A549 (cell line): ENCODE data around the gene THBS4. TPM values are rescaled to one million over a fixed set of nuclear protein-coding genes. Genes with fewer than 3 reads are reported as not detected.

Experiments used
- ATAC-seq, 2 experiments: fragments of 200-7000 bp in 1 of 2; fragments of >200 bp in 1 of 2; cut with Nextera tagmentation in 1 of 2; cut with Tn5 transposase in 1 of 2; 3 replicates each; pipeline versions ENCODE4 v1.8.0 to v1.9.1; 2018 to 2020; ENCODE audit warnings: mild to moderate bottlenecking in 1 of 2, moderate library complexity in 1 of 2
- CTCF ChIA-PET: fragments of 300-600 bp; sonication (Branson Sonifier 250); formaldehyde crosslinking; extraction: SDS; loops from one replicate; lab custom pipeline; 2021; ENCODE audit warnings: antibody characterized with exemption, inconsistent platforms; lab: Yijun Ruan, JAX
- POLR2A ChIA-PET: fragments of 350-600 bp; formaldehyde crosslinking; extraction: SDS; loops from one replicate; lab custom pipeline; 2021; ENCODE audit warnings: antibody characterized with exemption, inconsistent platforms; lab: Yijun Ruan, JAX
- DNase-seq, 2 experiments: peaks; one replicate each; pipeline versions ENCODE4 v3.0.0 to v3.0.0-alpha.2; 2011 to 2016; ENCODE audit warnings: low read depth in 1 of 2, low spot score in 1 of 2
- FAIRE-seq: peaks from 2 replicates; lab custom pipeline; 2011; peaks lifted over from hg19 to GRCh38; lab: Jason Lieb, UNC
- H3K27ac ChIP-seq, 2 experiments: fragments of >200 bp; sonication (Bioruptor Twin); formaldehyde crosslinking; 3 replicates each; pipeline ENCODE4 v1.5.1; 2016 to 2017
- H3K4me1 ChIP-seq: fragments of >200 bp; sonication (Bioruptor Twin); formaldehyde crosslinking; 3 replicates; pipeline ENCODE4 v1.6.1; 2016
- H3K4me2 ChIP-seq: fragments of >200 bp; sonication (Bioruptor Twin); formaldehyde crosslinking; 3 replicates; pipeline ENCODE4 v1.6.1; 2016
- H3K4me3 ChIP-seq: fragments of >200 bp; sonication (Bioruptor Twin); formaldehyde crosslinking; 3 replicates; pipeline ENCODE4 v1.5.1; 2016
- H3K9me3 ChIP-seq: fragments of >200 bp; sonication (Bioruptor Twin); formaldehyde crosslinking; 3 replicates; pipeline ENCODE4 v1.6.1; 2016
- EHF ChIP-seq: fragments of 250-450 bp; sonication (Bioruptor Pico); IDR thresholded peaks from 2 replicates; pipeline ENCODE4 v1.5.0; 2020; ENCODE audit warnings: mild to moderate bottlenecking
- EHMT2 ChIP-seq: fragments of 200-600 bp; sonication (generic); IDR thresholded peaks from 2 replicates; pipeline ENCODE4 v1.6.1; 2016; ENCODE audit warnings: antibody characterized with exemption, low read depth, mild to moderate bottlenecking, moderate library complexity
- FOSL2 ChIP-seq, 2 experiments: fragments of 450-650 bp in 1 of 2; fragments of >200 bp in 1 of 2; sonication (Bioruptor Twin) in 1 of 2; formaldehyde crosslinking; IDR thresholded peaks; 2 replicates each; pipeline versions ENCODE4 v1.5.0 to v1.6.1; 2016 to 2020; ENCODE audit warnings: mild to moderate bottlenecking in 1 of 2, moderate library complexity in 1 of 2
- FOXS1 ChIP-seq: fragments of 250-450 bp; sonication (Bioruptor Pico); IDR thresholded peaks from 2 replicates; pipeline ENCODE4 v1.5.0; 2020; ENCODE audit warnings: mild to moderate bottlenecking, moderate library complexity
- HDAC2 ChIP-seq: fragments of 200-600 bp; sonication (generic); IDR thresholded peaks from 2 replicates; pipeline ENCODE4 v1.6.1; 2016
- HOXB5 ChIP-seq: fragments of 250-450 bp; sonication (Bioruptor Pico); IDR thresholded peaks from 2 replicates; pipeline ENCODE4 v1.5.0; 2020; ENCODE audit warnings: mild to moderate bottlenecking, moderate library complexity
- JUN ChIP-seq, 2 experiments: fragments of >200 bp; sonication (Bioruptor Twin); formaldehyde crosslinking; IDR thresholded peaks; 2 replicates in 1 of 2; 3 replicates in 1 of 2; pipeline ENCODE4 v1.6.1; 2016 to 2017
- JUNB ChIP-seq: fragments of >200 bp; sonication (Bioruptor Twin); formaldehyde crosslinking; IDR thresholded peaks from 2 replicates; pipeline ENCODE4 v1.6.1; 2016
- MAFK ChIP-seq: fragments of 450-650 bp; IDR thresholded peaks from 2 replicates; pipeline ENCODE4 v1.6.1; 2014; ENCODE audit not compliant: partially characterized antibody
- MYC ChIP-seq: IDR thresholded peaks from 2 replicates; pipeline ENCODE4 v1.6.1; 2012; ENCODE audit warnings: mild to moderate bottlenecking, inconsistent platforms, low read length, improper control_type of control experiment, borderline replicate concordance
- NR3C1 ChIP-seq: fragments of >200 bp; sonication (Bioruptor Twin); formaldehyde crosslinking; IDR thresholded peaks from 3 replicates; pipeline ENCODE4 v1.6.1; 2017
- PHF8 ChIP-seq: fragments of 200-600 bp; sonication (generic); IDR thresholded peaks from 2 replicates; pipeline ENCODE4 v1.6.1; 2016; ENCODE audit warnings: low read depth, mild to moderate bottlenecking, antibody characterized with exemption, moderate library complexity, borderline replicate concordance
- RFX5 ChIP-seq: fragments of 450-650 bp; IDR thresholded peaks from 2 replicates; pipeline ENCODE4 v1.7.1; 2014; ENCODE audit warnings: antibody characterized with exemption, mild to moderate bottlenecking, moderate library complexity
- RNF2 ChIP-seq: fragments of 200-600 bp; sonication (generic); IDR thresholded peaks from 2 replicates; pipeline ENCODE4 v1.6.1; 2016; ENCODE audit warnings: low read depth, mild to moderate bottlenecking, antibody characterized with exemption, moderate library complexity, borderline replicate concordance
- SMC3 ChIP-seq: fragments of >200 bp; sonication (Bioruptor Twin); formaldehyde crosslinking; IDR thresholded peaks from 3 replicates; pipeline ENCODE4 v1.6.1; 2018; ENCODE audit warnings: inconsistent platforms
- WGBS: methylation state at CpG from one replicate; pipeline ENCODE4 v1.1.6; 2017; ENCODE audit errors: missing lambda C conversion rate; 5-methylcytosine and 5-hydroxymethylcytosine counted together
- polyA plus RNA-seq, 4 experiments: library from polyadenylated mRNA; depleted of rRNA in 3 of 4; stranded (reverse); fragments of >200 nt; fragmentation: RNase III in 1 of 4; extraction: RNeasy Plus Mini Kit Qiagen cat#74134 plus additional on column Dnase treatment in 1 of 4; gene quantifications; 2 replicates in 3 of 4; 3 replicates in 1 of 4; pipeline ENCODE4 v1.2.3, GENCODE V29; 2011 to 2017
- TF ChIP-seq, protein P1 (sequence below): IDR thresholded peaks from 2 replicates; pipeline ENCODE4 v1.6.1; 2012
- TF ChIP-seq, protein P2 (sequence below): fragments of >200 bp; sonication (Bioruptor Twin); formaldehyde crosslinking; IDR thresholded peaks from 3 replicates; pipeline ENCODE4 v1.5.1; 2016

The THBS4 gene
- polyA plus RNA-seq, 2 of the 4 experiments (the other 2 are of a cell fraction), result 0.28 to 0.41 TPM

DNA sequence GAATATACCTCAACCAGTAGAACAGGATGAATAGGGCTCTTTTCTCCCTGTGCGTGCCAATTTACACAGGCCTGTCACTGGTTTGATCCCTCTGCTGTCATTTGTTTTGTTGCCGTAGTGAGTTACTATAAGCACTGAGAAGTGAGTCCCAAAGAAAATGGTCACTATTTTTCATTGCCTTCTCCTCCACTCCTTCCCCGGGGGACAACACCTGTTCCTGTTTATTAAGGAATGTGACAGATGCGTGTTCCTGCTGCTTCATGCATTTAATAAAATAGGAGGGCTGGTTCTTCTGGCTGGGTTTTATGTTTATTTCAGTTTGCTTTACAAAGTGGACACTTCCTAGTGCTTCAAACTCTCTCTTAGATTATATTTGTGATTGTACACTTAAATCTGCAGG is 6.4 kb downstream of the THBS4 start:
- 45% methylated on average over 4 of the region's 4 CpGs for WGBS
- ChIA-PET CTCF (no interaction called here), POLR2A (no interaction called here)
- no peak for TF ChIP-seq FOSL2 (IDR thresholded peaks at IDR 0.05)
- no peak for TF ChIP-seq FOSL2 (CRISPR knock-in tag; IDR thresholded peaks at IDR 0.05)
- TF ChIP-seq JUN (IDR thresholded peaks at IDR 0.05), result no peak
- TF ChIP-seq EHMT2, result no peak
- TF ChIP-seq MYC, result no peak
- TF ChIP-seq NR3C1, result no peak
- no peak for TF ChIP-seq JUNB
- DNase-seq, result no peak
- Histone ChIP-seq H3K4me2 (no peak overlapping the region), H3K4me3 (no peak overlapping the region), H3K9me3 (no peaks in the 10 kb centered on the region), H3K4me1 (no peaks in the 10 kb centered on the region), H3K27ac (no peak overlapping the region)
- FAIRE-seq, result no peak
- no peak for ATAC-seq

DNA sequence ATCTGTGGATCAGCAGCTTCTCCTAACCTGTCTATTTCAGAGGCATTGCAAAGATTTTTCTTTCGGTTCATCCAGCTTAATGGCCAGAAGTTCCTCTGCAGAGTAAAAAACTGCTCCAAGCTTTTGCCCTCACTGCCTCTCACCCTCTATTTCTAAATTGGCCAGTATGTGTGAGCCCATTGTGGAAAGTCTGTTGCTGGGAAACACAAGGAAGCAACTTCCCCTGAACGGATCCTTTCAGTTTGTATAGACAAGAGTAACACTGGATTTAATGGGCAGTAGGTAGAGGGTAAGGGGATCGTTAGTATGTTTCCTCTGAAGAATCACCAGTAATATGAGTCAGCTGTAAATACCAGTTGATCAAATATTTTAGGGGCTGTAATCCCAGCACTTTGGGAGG is 7.2 kb downstream of the THBS4 start:
- CTCF ChIA-PET, result interaction anchor here (1.1 kb wide), 1 partner anchor 41 kb away, joined by 4 read pairs; no protein-coding TSS in a partner anchor
- no peak overlapping the region for H3K4me3 ChIP-seq
- POLR2A ChIA-PET, result no interaction called here
- no peak overlapping the region for H3K27ac ChIP-seq
- TF ChIP-seq FOXS1 (CRISPR knock-in tag) (no peak), HOXB5 (CRISPR knock-in tag) (no peak), HDAC2 (no peak), PHF8 (no peak), EHF (CRISPR knock-in tag) (no peak), SMC3 (no peak), RFX5 (no peak), RNF2 (no peak)
- TF ChIP-seq, protein P1, sequence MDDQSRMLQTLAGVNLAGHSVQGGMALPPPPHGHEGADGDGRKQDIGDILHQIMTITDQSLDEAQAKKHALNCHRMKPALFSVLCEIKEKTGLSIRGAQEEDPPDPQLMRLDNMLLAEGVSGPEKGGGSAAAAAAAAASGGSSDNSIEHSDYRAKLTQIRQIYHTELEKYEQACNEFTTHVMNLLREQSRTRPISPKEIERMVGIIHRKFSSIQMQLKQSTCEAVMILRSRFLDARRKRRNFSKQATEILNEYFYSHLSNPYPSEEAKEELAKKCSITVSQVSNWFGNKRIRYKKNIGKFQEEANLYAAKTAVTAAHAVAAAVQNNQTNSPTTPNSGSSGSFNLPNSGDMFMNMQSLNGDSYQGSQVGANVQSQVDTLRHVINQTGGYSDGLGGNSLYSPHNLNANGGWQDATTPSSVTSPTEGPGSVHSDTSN, result no peak
- TF ChIP-seq, all 56 proteins: peak for 0
- FAIRE-seq (no peak), DNase-seq (no peak), ATAC-seq (no peak)
- Histone ChIP-seq H3K4me1 (no peaks in the 10 kb centered on the region), H3K9me3 (no peaks in the 10 kb centered on the region), H3K4me2 (no peak overlapping the region)
- WGBS, result 23% methylated on average over 3 of the region's 3 CpGs

DNA sequence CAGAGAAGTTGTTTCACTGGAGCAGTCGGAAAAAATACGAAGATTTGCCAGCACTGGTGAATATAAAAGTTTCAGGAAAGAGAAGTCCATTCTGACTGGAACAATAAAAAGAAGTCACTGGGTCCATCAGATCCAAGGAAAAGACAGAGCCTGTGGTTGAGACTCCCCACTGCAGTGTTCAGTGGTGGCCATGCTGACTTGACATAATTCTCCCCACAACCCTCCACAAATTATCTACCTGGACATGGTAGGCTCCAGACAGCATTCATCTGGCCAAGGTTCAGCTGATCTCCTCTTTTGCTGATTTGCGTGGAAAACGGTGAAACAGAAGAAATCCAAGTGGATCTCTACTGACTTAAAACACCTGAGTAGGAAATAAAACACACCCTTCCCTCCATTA is 8.0 kb downstream of the THBS4 start:
- POLR2A ChIA-PET, result no interaction called here
- CTCF ChIA-PET, result interaction anchor here (1.1 kb wide), 1 partner anchor 40 kb away, joined by 4 read pairs; no protein-coding TSS in a partner anchor

More for the DNA sequence above, 8.0 kb downstream of the THBS4 start:
- WGBS, result 27% methylated on average over 4 of the region's 4 CpGs
- Histone ChIP-seq H3K4me3 (no peak overlapping the region), H3K4me2 (no peak overlapping the region), H3K4me1 (no peaks in the 10 kb centered on the region), H3K9me3 (no peaks in the 10 kb centered on the region), H3K27ac (no peak overlapping the region)
- TF ChIP-seq, protein P2, sequence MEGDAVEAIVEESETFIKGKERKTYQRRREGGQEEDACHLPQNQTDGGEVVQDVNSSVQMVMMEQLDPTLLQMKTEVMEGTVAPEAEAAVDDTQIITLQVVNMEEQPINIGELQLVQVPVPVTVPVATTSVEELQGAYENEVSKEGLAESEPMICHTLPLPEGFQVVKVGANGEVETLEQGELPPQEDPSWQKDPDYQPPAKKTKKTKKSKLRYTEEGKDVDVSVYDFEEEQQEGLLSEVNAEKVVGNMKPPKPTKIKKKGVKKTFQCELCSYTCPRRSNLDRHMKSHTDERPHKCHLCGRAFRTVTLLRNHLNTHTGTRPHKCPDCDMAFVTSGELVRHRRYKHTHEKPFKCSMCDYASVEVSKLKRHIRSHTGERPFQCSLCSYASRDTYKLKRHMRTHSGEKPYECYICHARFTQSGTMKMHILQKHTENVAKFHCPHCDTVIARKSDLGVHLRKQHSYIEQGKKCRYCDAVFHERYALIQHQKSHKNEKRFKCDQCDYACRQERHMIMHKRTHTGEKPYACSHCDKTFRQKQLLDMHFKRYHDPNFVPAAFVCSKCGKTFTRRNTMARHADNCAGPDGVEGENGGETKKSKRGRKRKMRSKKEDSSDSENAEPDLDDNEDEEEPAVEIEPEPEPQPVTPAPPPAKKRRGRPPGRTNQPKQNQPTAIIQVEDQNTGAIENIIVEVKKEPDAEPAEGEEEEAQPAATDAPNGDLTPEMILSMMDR, result no peak
- peak; percentile 70 for TF ChIP-seq MAFK
- DNase-seq (no peak), ATAC-seq (no peak), FAIRE-seq (no peak)
